GM12874 (cell line): ENCODE measurements around the gene MLLT1.

ENCODE experiments used
- CTCF ChIP-seq: IDR thresholded peaks from 2 replicates; pipeline ENCODE4 v1.5.1; 2011; ENCODE audit warnings: low read depth, mild to moderate bottlenecking, control low read depth, low read length, moderate library complexity; ENCODE audit not compliant: insufficient read depth

Gene MLLT1

GRCh38 chr19:6213696-6214641 lies 65.8 kb downstream of the MLLT1 start:
- TF ChIP-seq CTCF = no peak

GRCh38 chr19:6213266-6213595 lies 66.5 kb downstream of the MLLT1 start:
- no peak for TF ChIP-seq CTCF

GRCh38 chr19:6212403-6213265 lies 67.1 kb downstream of the MLLT1 start:
- TF ChIP-seq CTCF = no peak

DNA sequence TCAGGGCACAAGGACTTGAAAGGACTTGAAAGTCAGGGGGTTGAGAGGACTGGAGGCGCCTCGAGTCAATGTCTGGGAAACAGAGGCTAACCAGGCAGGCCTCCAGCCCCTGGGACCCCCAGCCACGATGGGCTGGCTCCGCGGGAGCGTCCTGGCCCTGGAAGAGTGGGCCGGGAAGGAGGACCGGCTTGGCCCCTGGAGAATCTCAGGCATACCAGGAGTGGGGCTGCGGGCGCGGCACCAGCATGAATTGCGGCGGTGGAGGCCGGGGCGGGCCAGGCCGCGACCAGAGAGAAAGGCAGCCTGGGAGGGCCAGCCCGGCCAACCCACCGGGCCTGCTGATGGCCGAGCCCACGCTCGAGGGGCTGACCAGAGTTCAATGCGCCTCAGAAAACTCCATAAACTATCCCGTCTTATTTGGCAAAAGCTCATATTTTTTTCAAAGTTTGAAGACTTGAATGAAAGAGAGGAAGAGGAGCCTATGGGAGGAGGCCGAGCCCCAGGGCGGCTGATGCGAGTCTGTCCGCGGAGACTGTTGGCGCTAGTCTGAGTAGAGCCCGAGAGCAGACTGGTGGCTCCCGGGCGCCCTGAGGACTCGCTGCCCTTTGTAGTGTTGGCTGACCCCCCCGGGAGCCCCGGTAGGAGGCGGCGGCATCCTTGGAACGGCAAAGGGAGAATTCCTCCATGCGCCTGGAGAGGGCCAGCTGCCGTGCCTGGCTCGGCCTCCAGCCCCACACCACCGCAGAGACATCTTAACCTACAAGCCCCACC lies 68.0 kb downstream of the MLLT1 start:
- no peak for TF ChIP-seq CTCF

DNA sequence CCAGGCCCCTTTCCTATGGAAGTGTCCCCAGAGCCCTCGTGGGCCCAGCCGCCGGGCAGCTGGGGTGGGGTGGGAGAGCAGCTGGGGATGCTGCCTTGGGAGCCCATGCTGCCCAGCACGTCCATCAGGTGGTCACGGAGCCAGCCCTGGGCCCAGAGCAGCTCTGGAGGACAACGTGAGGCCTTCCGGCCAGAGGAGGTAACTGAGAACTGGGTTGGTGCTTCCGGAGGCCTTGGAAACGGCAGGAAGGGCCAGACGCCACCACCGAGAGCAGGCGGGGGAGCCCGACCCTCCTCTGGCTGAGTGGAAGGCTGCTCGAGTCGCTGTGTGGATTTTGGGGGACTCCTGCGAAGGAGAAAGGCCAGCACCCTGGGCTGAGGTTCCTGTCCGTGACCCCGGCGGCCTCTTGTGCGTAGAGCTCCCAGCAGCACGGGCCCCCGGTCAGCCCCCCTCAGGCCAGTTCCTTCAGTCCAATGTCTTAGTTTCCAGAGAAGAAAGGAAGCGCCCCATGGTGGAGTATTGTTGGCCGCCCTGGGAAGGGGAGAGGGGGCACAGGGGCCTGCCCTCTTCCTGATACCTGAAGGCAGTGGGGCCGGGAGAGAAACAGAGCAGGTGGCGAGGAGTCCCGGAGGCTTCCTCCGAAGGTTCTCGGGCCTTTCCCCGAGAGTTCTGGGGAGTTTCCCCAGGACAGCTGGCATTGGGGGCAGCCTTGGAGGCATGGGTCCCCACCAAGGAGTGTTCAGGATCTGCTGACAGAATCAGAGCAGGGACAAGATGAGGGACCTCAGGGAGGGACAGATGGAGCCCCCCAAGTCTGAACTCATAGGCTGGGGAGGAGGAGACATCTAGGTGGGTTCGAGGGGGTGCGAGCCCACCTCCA lies 68.8 kb downstream of the MLLT1 start:
- no peak for TF ChIP-seq CTCF

- no peak for TF ChIP-seq CTCF
Observed at GRCh38 chr19:6210091-6210490, 69.7 kb downstream of the MLLT1 start.
